Gastrocnemius medialis (tissue), 4 donors: ENCODE data around the gene HPCAL1.

Source experiments
- CTCF ChIP-seq, 5 experiments: fragments of 450-650 bp in 3 of 5; fragments of 200-600 bp in 2 of 5; sonication (generic) in 2 of 5; IDR thresholded peaks in 4 of 5; conservative IDR thresholded peaks in 1 of 5; 1 replicate in 4 of 5; 2 replicates in 1 of 5; pipeline ENCODE4 v1.5.1; 2016 to 2019; ENCODE audit warnings: antibody characterized with exemption in 5 of 5, mild to moderate bottlenecking in 3 of 5, moderate library complexity in 3 of 5
- POLR2A ChIP-seq, 2 donors: fragments of 450-650 bp; IDR thresholded peaks; one replicate each; pipeline ENCODE4 v1.6.1; 2017; ENCODE audit warnings: antibody characterized with exemption in 2 of 2, mild to moderate bottlenecking in 2 of 2, moderate library complexity in 2 of 2

- no peak for TF ChIP-seq CTCF (IDR thresholded peaks at IDR 0.05 in 4 of 5, conservative IDR thresholded peaks at IDR 0.05 in 1 of 5)
- no peak for TF ChIP-seq POLR2A (IDR thresholded peaks at IDR 0.05)
These were observed 123.0 kb downstream of the HPCAL1 start for GRCh38 chr2:10425699-10426098.
